ENCODE results near the gene MYCL.

Gene MYCL

DNA sequence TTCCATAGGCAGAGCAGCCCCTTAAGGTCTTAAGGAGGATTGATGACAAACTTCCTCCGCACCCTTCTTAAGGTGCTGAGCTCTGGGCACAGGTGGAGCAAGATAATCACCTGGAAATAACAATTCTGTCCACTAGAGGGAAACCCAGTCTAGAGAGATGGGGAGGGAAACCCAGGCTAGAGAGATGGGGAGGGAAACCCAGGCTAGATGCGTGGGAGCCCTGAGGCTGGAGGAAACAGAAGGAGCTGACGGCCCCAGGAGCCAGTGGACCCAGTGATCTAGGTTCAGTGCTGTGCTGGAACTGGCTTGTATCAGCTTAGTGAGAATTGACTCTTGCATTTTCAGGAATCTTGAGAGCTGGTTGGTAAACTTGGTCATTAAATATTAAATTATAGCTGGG, 17.8 kb upstream of the MYCL start:
- TF ChIP-seq TAF1 (IDR thresholded peaks at IDR 0.05; ENCODE audit: borderline replicate concordance, insufficient read depth, low read length) (no peak), SIN3A (IDR thresholded peaks at IDR 0.05; ENCODE audit: borderline replicate concordance, insufficient read depth, low read length) (no peak)
- TF ChIP-seq, protein P1, sequence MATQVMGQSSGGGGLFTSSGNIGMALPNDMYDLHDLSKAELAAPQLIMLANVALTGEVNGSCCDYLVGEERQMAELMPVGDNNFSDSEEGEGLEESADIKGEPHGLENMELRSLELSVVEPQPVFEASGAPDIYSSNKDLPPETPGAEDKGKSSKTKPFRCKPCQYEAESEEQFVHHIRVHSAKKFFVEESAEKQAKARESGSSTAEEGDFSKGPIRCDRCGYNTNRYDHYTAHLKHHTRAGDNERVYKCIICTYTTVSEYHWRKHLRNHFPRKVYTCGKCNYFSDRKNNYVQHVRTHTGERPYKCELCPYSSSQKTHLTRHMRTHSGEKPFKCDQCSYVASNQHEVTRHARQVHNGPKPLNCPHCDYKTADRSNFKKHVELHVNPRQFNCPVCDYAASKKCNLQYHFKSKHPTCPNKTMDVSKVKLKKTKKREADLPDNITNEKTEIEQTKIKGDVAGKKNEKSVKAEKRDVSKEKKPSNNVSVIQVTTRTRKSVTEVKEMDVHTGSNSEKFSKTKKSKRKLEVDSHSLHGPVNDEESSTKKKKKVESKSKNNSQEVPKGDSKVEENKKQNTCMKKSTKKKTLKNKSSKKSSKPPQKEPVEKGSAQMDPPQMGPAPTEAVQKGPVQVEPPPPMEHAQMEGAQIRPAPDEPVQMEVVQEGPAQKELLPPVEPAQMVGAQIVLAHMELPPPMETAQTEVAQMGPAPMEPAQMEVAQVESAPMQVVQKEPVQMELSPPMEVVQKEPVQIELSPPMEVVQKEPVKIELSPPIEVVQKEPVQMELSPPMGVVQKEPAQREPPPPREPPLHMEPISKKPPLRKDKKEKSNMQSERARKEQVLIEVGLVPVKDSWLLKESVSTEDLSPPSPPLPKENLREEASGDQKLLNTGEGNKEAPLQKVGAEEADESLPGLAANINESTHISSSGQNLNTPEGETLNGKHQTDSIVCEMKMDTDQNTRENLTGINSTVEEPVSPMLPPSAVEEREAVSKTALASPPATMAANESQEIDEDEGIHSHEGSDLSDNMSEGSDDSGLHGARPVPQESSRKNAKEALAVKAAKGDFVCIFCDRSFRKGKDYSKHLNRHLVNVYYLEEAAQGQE (IDR thresholded peaks at IDR 0.05; ENCODE audit: insufficient read depth in 1 of 2, low read depth in 2 of 2, low read length in 2 of 2), result no peak

DNA sequence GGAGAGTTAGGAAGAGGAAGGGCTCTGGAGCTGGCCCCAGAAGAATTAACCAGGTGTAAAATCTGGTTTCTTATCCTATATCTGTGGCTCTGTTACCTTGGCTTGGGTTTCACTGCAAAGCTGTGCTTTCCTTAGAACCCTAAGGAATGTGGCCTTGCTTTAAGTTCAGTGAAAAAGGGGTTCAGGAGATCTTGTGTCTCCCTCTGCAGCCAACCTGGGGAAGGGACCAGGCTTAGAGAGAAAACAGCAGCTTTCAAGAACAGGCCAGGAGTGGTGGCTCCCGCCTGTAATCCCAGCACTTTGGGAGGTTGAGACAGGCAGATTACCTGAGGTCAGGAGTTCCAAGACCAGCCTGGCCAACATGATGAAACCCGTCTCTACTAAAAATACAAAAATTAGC, 16.1 kb upstream of the MYCL start:
- TF ChIP-seq SIN3A (IDR thresholded peaks at IDR 0.05; ENCODE audit: borderline replicate concordance, insufficient read depth, low read length), result no peak
- no peak for TF ChIP-seq FOXP2 (optimal IDR thresholded peaks at IDR 0.05; ENCODE audit: borderline replicate concordance, extremely low read depth, extremely low read length, insufficient read depth)
- TF ChIP-seq, protein P1 (IDR thresholded peaks at IDR 0.05; ENCODE audit: insufficient read depth in 1 of 2, low read depth in 2 of 2, low read length in 2 of 2), result no peak
- TF ChIP-seq POLR2AphosphoS5 (IDR thresholded peaks at IDR 0.05; ENCODE audit: low read depth, low read length), result no peak

DNA sequence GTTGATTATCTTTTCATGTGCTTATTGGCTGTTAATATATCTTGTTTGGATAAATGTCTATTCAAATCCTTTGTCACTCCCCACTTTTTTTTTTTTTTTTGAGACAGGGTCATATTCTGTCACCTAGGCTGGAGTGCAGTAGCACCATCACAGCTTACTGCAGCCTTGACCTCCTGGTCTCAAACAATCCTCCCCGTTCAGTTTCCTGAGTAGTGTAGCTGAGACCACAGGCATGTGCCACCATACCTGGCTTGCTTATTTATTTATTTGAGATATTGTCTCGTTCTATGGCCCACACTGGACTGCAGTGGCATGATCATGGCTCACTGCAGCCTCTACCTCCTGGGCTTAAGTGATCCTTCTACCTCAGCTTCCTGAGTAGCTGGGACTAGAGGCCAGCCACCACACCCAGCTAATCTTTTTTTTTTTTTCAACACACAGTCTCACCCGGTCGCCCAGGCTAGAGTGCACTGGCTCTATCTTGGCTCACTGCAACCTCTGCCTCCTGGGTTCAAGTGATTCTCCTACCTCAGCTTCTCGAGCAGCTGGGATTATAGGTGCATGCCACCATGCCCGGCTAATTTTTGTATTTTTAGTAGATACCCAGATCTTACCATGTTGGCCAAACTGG, 13.9 kb upstream of the MYCL start:
- TF ChIP-seq, protein P1 (IDR thresholded peaks at IDR 0.05; ENCODE audit: insufficient read depth in 1 of 2, low read depth in 2 of 2, low read length in 2 of 2), result no peak
- TF ChIP-seq FOXP2 (optimal IDR thresholded peaks at IDR 0.05; ENCODE audit: borderline replicate concordance, extremely low read depth, extremely low read length, insufficient read depth) (no peak), POLR2AphosphoS5 (IDR thresholded peaks at IDR 0.05; ENCODE audit: low read depth, low read length) (no peak), TAF1 (IDR thresholded peaks at IDR 0.05; ENCODE audit: borderline replicate concordance, insufficient read depth, low read length) (no peak), SIN3A (IDR thresholded peaks at IDR 0.05; ENCODE audit: borderline replicate concordance, insufficient read depth, low read length) (no peak)

DNA sequence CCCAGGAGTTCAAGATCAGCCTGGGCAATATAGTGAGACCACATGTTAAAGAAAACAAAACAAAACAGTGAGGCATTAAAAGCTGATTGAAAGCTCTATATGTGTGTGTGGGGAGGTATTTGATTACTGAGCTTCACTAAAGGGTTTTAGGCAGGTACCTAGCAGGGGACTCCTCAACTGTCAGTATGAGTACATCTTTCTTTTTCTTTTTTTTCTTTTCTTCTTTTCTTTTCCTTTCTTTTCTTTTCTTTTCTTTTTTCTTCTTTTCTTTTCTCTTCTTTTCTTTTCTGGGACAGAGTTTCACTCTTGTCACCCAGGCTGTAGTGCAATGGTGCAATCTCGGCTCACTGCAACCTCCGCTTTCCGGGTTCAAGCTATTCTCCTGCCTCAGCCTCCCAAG, 8.5 kb upstream of the MYCL start:
- TF ChIP-seq FOXP2 (optimal IDR thresholded peaks at IDR 0.05; ENCODE audit: borderline replicate concordance, extremely low read depth, extremely low read length, insufficient read depth) (no peak), POLR2AphosphoS5 (IDR thresholded peaks at IDR 0.05; ENCODE audit: low read depth, low read length) (no peak), TAF1 (IDR thresholded peaks at IDR 0.05; ENCODE audit: borderline replicate concordance, insufficient read depth, low read length) (no peak), SIN3A (IDR thresholded peaks at IDR 0.05; ENCODE audit: borderline replicate concordance, insufficient read depth, low read length) (no peak)
- TF ChIP-seq, protein P1 (IDR thresholded peaks at IDR 0.05; ENCODE audit: insufficient read depth in 1 of 2, low read depth in 2 of 2, low read length in 2 of 2), result no peak

DNA sequence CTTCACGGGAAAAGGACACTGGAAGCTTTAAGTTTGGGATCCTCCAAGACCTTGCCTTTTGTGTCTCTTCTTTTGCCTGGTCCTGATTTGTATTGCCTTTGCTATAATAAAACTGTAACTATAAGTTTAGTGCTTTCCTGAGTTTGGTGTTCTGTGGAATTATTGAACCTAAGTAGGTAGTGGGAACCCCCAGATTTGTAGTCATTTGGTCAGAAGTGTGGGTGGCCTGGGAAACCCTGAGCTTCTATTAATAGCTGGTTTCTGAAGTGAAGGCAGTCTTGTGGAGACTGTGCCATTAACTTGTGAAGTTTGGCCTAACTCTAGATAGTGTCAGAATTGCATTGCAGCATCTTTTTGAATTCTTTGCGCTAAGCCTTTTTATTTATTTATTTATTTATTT, 6.8 kb upstream of the MYCL start:
- TF ChIP-seq POLR2AphosphoS5 (IDR thresholded peaks at IDR 0.05; ENCODE audit: low read depth, low read length), result no peak
- no peak for TF ChIP-seq SIN3A (IDR thresholded peaks at IDR 0.05; ENCODE audit: borderline replicate concordance, insufficient read depth, low read length)
- TF ChIP-seq, protein P1 (IDR thresholded peaks at IDR 0.05; ENCODE audit: insufficient read depth in 1 of 2, low read depth in 2 of 2, low read length in 2 of 2), result no peak
- no peak for TF ChIP-seq FOXP2 (optimal IDR thresholded peaks at IDR 0.05; ENCODE audit: borderline replicate concordance, extremely low read depth, extremely low read length, insufficient read depth)
- TF ChIP-seq TAF1 (IDR thresholded peaks at IDR 0.05; ENCODE audit: borderline replicate concordance, insufficient read depth, low read length), result no peak
